ENCODE results near the gene GLP2R.

GLP2R gene

DNA sequence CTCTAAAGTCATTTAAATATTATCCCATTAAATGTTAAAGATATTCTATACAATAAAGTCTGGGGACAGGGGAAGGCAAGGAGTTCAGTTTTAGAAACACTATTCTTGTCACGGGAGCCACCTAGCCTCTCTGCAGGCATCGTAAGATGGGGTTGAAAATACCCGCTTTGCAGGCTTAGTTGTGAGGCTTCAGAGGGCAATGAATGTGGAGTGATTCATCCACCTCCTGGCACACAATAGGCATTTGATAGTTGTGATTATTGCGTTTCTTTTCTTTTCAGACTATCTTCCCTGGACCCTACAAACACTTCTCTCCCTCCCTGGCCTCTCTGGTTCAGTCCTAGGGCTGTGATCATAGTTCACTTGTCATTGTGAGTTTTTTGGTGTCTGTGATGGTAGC is 19.6 kb downstream of the GLP2R start:
- Histone ChIP-seq H3K4me1 (no peaks in the 10 kb centered on the region), H3K9me3 (no peaks in the 10 kb centered on the region), H3K27me3 (no peaks in the 10 kb centered on the region), H3K4me3 (ENCODE audit: low read depth, low read length) (no peak overlapping the region), H3K36me3 (no peaks in the 10 kb centered on the region)
- TF ChIP-seq, protein P1, sequence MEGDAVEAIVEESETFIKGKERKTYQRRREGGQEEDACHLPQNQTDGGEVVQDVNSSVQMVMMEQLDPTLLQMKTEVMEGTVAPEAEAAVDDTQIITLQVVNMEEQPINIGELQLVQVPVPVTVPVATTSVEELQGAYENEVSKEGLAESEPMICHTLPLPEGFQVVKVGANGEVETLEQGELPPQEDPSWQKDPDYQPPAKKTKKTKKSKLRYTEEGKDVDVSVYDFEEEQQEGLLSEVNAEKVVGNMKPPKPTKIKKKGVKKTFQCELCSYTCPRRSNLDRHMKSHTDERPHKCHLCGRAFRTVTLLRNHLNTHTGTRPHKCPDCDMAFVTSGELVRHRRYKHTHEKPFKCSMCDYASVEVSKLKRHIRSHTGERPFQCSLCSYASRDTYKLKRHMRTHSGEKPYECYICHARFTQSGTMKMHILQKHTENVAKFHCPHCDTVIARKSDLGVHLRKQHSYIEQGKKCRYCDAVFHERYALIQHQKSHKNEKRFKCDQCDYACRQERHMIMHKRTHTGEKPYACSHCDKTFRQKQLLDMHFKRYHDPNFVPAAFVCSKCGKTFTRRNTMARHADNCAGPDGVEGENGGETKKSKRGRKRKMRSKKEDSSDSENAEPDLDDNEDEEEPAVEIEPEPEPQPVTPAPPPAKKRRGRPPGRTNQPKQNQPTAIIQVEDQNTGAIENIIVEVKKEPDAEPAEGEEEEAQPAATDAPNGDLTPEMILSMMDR (IDR thresholded peaks at IDR 0.05; ENCODE audit: low read depth, low read length), result no peak
- DNase-seq, result no peak

DNA sequence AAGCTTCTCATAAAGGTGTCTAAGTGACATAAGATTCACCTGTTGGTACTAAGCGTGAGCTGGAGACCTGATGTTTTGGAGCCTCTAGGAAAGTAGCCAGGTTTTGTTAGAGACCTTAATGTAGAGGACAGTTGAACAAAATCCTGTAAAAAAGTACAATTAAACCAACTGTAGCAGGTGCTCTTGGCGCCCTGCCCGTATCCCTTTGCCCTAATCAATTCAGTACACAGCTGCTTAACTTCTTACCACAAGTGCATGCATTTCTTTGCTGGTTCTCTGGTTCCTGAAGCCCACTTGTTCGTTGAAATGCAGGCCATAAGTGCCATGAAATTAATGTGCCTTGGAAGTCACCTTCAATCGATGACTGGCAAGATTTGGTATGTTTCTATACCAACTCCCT is 24.4 kb downstream of the GLP2R start:
- Histone ChIP-seq H3K9me3 (no peaks in the 10 kb centered on the region), H3K4me3 (ENCODE audit: low read depth, low read length) (no peak overlapping the region), H3K36me3 (no peaks in the 10 kb centered on the region), H3K4me1 (no peaks in the 10 kb centered on the region), H3K27me3 (no peaks in the 10 kb centered on the region)
- no peak for DNase-seq
- TF ChIP-seq, protein P1 (IDR thresholded peaks at IDR 0.05; ENCODE audit: low read depth, low read length), result no peak

DNA sequence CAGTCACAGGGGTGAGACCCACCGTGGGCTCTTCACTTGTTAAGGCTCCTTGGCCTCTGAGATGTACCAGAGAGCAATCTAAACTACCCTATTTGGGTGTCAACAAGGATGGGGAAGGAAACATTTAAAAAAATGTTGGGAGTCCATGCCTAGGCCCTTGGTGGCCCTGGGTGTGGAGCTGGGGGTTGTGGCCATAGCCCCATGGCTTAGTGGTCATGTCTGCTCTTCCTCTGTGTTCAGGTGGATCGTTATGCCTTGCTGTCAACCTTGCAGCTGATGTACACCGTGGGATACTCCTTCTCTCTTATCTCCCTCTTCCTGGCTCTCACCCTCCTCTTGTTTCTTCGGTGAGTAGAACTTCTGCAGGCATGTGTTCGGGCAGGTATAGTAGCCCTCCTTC is 28.5 kb downstream of the GLP2R start:
- no peaks in the 10 kb centered on the region for H3K36me3 ChIP-seq
- TF ChIP-seq, protein P1 (IDR thresholded peaks at IDR 0.05; ENCODE audit: low read depth, low read length), result no peak
- H3K27me3 ChIP-seq, result no peaks in the 10 kb centered on the region
- no peak for DNase-seq
- no peaks in the 10 kb centered on the region for H3K9me3 ChIP-seq
- no peaks in the 10 kb centered on the region for H3K4me1 ChIP-seq
- no peak overlapping the region for H3K4me3 ChIP-seq (ENCODE audit: low read depth, low read length)

DNA sequence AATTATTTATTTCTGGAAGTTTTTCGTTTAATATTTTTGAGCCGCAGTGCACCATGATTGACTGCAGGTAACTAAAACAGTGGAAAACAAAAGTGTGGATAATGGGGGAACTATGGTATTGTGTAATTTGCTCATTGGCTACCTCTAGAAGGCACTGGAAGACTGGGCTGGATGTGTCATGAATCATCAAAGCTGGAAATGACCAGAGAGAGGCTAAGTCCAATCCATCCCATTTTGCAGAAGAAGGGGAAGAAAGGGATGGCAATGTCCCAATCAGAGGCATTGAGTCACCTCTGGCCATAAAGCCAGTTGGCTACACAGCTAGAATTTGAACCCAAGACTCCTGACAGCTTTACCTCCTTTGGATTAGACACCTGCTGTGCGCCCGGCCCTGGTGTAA is 29.3 kb downstream of the GLP2R start:
- TF ChIP-seq, protein P1 (IDR thresholded peaks at IDR 0.05; ENCODE audit: low read depth, low read length), result no peak
- no peaks in the 10 kb centered on the region for H3K36me3 ChIP-seq
- no peaks in the 10 kb centered on the region for H3K4me1 ChIP-seq
- H3K27me3 ChIP-seq, result no peaks in the 10 kb centered on the region
- H3K9me3 ChIP-seq, result no peaks in the 10 kb centered on the region
- no peak overlapping the region for H3K4me3 ChIP-seq (ENCODE audit: low read depth, low read length)
- DNase-seq, result no peak

DNA sequence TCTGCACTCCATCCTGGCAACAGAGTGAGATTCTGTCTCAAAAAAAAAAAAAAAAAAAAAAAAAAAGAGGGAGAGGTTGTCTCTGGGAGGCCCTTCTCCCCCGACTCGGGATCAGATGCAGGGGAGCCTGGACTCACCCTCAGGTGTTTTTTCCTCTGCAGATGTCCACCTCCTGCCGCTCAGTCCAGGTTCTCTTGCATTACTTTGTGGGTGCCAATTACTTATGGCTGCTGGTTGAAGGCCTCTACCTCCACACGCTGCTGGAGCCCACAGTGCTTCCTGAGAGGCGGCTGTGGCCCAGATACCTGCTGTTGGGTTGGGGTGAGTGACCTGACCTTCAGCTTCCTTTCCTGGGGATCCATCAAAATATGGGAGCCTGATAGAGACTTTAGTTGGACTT is 34.1 kb downstream of the GLP2R start:
- TF ChIP-seq, protein P1 (IDR thresholded peaks at IDR 0.05; ENCODE audit: low read depth, low read length), result no peak
- Histone ChIP-seq H3K9me3 (no peaks in the 10 kb centered on the region), H3K4me1 (no peaks in the 10 kb centered on the region), H3K4me3 (ENCODE audit: low read depth, low read length) (no peak overlapping the region), H3K36me3 (no peaks in the 10 kb centered on the region), H3K27me3 (no peaks in the 10 kb centered on the region)
- DNase-seq, result no peak

DNA sequence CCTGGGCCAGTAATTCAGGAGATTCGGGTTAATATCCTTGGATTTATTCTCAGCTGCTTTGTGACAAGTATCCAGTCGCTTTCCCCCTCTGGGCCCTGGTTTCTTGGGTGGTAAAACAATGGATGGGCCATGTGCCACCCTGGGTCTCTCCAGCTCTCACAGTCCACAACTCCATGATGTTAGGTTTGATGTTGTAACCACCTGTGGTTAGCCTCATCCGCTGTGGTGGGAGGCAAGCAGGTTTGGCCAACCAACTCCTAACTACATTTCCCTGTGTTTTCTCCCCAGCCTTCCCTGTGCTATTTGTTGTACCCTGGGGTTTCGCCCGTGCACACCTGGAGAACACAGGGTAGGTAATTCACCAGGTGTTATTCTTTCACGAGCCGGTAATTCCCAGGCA is 35.1 kb downstream of the GLP2R start:
- TF ChIP-seq, protein P1 (IDR thresholded peaks at IDR 0.05; ENCODE audit: low read depth, low read length), result no peak

More for the DNA sequence above, 35.1 kb downstream of the GLP2R start:
- no peaks in the 10 kb centered on the region for H3K4me1 ChIP-seq
- no peak for DNase-seq
- no peaks in the 10 kb centered on the region for H3K27me3 ChIP-seq
- no peak overlapping the region for H3K4me3 ChIP-seq (ENCODE audit: low read depth, low read length)
- H3K9me3 ChIP-seq, result no peaks in the 10 kb centered on the region
- H3K36me3 ChIP-seq, result no peaks in the 10 kb centered on the region

All from BE2C (cell line).